Stimulated activated CD8-positive, alpha-beta memory T cell treated with anti-CD3 and anti-CD28 coated beads, Interleukin-7, amount 100 ng/mL, for 1 hour (primary cell): ENCODE results near the gene RFXANK.
"Not testable (repeated sequence)": the region's sequence is repeated elsewhere in the genome, so short reads cannot be mapped to it uniquely, and the experiment has no call there.

Source experiments
- DNase-seq, 2 donors: peaks; one replicate each; pipeline ENCODE4 v3.0.0-alpha.2; 2020; ENCODE audit warnings: low read depth in 2 of 2

Gene RFXANK

GRCh38 chr19:19206938-19207337, 14.9 kb downstream of the RFXANK start:
- DNase-seq, result no peak

GRCh38 chr19:19207637-19208572, 15.8 kb downstream of the RFXANK start:
- DNase-seq, result no peak

- no peak for DNase-seq
Measured at GRCh38 chr19:19209372-19209771, 17.3 kb downstream of the RFXANK start.

- DNase-seq, result no peak
Measured at GRCh38 chr19:19211499-19212420, 19.7 kb downstream of the RFXANK start, which contains the start of gene NCAN. TSS of gene NCAN (plus strand) at chr19:19211958. CDS start at chr19:19216954, 4,996 bp downstream.

- no peak for DNase-seq
Measured at GRCh38 chr19:19212916-19213315, 20.9 kb downstream of the RFXANK start.

GRCh38 chr19:19213426-19214158, 21.5 kb downstream of the RFXANK start:
- DNase-seq, result no peak

- DNase-seq, result no peak
Measured at GRCh38 chr19:19214159-19214490, 22.1 kb downstream of the RFXANK start.

- DNase-seq, result no peak
Measured at GRCh38 chr19:19214892-19215291, 22.8 kb downstream of the RFXANK start.

- DNase-seq, result no peak
Measured at GRCh38 chr19:19215792-19216191, 23.7 kb downstream of the RFXANK start.

GRCh38 chr19:19217099-19217498, 25.0 kb downstream of the RFXANK start:
- no peak for DNase-seq

- no peak for DNase-seq
Measured at GRCh38 chr19:19218911-19219310, 26.9 kb downstream of the RFXANK start.

GRCh38 chr19:19221000-19221399, 28.9 kb downstream of the RFXANK start:
- not testable (repeated sequence) for DNase-seq

- no peak for DNase-seq
Measured at GRCh38 chr19:19223060-19223459, 31.0 kb downstream of the RFXANK start.

- DNase-seq, result no peak
Measured at GRCh38 chr19:19223636-19224035, 31.6 kb downstream of the RFXANK start.

- no peak for DNase-seq
Measured at GRCh38 chr19:19224150-19224851, 32.2 kb downstream of the RFXANK start.

GRCh38 chr19:19224852-19225494, 32.9 kb downstream of the RFXANK start:
- peak; percentile 41 to 60 for DNase-seq

- DNase-seq, result no peak
Measured at GRCh38 chr19:19226204-19226603, 34.1 kb downstream of the RFXANK start.

GRCh38 chr19:19226663-19227062, 34.6 kb downstream of the RFXANK start:
- DNase-seq, result no peak

- no peak for DNase-seq
Measured at GRCh38 chr19:19227217-19227616, 35.2 kb downstream of the RFXANK start.

- no peak for DNase-seq
Measured at GRCh38 chr19:19229701-19230100, 37.6 kb downstream of the RFXANK start.

- no peak for DNase-seq
Measured at GRCh38 chr19:19230999-19231398, 38.9 kb downstream of the RFXANK start.
